Neutrophil (primary cell): ENCODE measurements around the gene PGA4.
"Not testable (repeated sequence)": the region's sequence is repeated elsewhere in the genome, so short reads cannot be mapped to it uniquely, and the experiment has no call there.

ENCODE experiments used
- H3K27ac ChIP-seq: fragments of 200-600 bp; sonication (generic); 2 replicates; pipeline ENCODE4 v1.5.1; 2016; ENCODE audit warnings: mild to moderate bottlenecking, moderate library complexity
- H3K27me3 ChIP-seq: fragments of 200-600 bp; sonication (generic); 2 replicates; pipeline ENCODE4 v1.6.0; 2016; ENCODE audit warnings: mild to moderate bottlenecking
- H3K36me3 ChIP-seq: fragments of 200-600 bp; sonication (generic); 2 replicates; pipeline ENCODE4 v1.5.1; 2017
- H3K4me1 ChIP-seq, 2 experiments: fragments of 200-600 bp in 1 of 2; sonication (generic) in 1 of 2; 1 replicate in 1 of 2; 2 replicates in 1 of 2; pipeline versions ENCODE4 v1.5.1 to v1.6.1; 2013 to 2016; ENCODE audit warnings: low read depth in 1 of 2, low read length in 1 of 2, mild to moderate bottlenecking in 1 of 2, moderate library complexity in 1 of 2; ENCODE audit not compliant: control insufficient read depth in 1 of 2, insufficient read depth in 1 of 2
- H3K4me3 ChIP-seq, 2 experiments: fragments of 200-600 bp in 1 of 2; sonication (generic) in 1 of 2; 1 replicate in 1 of 2; 2 replicates in 1 of 2; pipeline ENCODE4 v1.5.1; 2013 to 2016; ENCODE audit warnings: low read depth in 1 of 2, low read length in 1 of 2, mild to moderate bottlenecking in 1 of 2, moderate library complexity in 1 of 2
- H3K9me3 ChIP-seq: fragments of 200-600 bp; sonication (generic); 2 replicates; pipeline ENCODE4 v1.5.1; 2016
- TF ChIP-seq, protein P1 (sequence below): fragments of 200-600 bp; sonication (generic); IDR thresholded peaks from 2 replicates; pipeline ENCODE4 v1.5.1; 2016; ENCODE audit warnings: antibody characterized with exemption

The PGA4 gene

DNA sequence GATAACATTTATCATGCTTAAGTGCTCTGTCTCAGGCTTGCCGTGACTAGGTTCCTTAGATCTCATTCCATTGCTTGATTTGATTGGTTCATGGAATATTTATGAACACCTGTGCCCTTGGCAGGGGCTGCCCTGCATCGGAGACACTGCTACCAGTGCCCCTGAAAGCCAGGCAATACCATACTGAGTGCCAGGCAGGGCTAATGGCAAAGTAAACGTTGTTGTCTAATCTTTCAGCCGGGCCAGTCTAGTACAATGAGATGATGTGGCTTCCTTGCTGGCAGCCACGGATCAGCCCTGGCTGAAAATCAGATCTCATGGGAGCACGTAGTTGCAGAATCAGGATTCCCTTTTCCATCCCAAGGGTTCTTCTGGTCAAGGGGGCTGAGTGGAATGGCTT is 23.8 kb upstream of the PGA4 start:
- H3K9me3 ChIP-seq, result no peaks in the 10 kb centered on the region
- no peak overlapping the region for H3K27ac ChIP-seq
- TF ChIP-seq, protein P1, sequence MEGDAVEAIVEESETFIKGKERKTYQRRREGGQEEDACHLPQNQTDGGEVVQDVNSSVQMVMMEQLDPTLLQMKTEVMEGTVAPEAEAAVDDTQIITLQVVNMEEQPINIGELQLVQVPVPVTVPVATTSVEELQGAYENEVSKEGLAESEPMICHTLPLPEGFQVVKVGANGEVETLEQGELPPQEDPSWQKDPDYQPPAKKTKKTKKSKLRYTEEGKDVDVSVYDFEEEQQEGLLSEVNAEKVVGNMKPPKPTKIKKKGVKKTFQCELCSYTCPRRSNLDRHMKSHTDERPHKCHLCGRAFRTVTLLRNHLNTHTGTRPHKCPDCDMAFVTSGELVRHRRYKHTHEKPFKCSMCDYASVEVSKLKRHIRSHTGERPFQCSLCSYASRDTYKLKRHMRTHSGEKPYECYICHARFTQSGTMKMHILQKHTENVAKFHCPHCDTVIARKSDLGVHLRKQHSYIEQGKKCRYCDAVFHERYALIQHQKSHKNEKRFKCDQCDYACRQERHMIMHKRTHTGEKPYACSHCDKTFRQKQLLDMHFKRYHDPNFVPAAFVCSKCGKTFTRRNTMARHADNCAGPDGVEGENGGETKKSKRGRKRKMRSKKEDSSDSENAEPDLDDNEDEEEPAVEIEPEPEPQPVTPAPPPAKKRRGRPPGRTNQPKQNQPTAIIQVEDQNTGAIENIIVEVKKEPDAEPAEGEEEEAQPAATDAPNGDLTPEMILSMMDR, result no peak
- H3K4me1 ChIP-seq, result no peaks in the 10 kb centered on the region
- H3K36me3 ChIP-seq, result no peaks in the 10 kb centered on the region
- H3K4me3 ChIP-seq, result no peak overlapping the region
- peaks cover 13% of the 10 kb centered on the region for H3K27me3 ChIP-seq

GRCh38 chr11:61198948-61199523 is 23.1 kb upstream of the PGA4 start:
- no peaks in the 10 kb centered on the region for H3K36me3 ChIP-seq

DNA sequence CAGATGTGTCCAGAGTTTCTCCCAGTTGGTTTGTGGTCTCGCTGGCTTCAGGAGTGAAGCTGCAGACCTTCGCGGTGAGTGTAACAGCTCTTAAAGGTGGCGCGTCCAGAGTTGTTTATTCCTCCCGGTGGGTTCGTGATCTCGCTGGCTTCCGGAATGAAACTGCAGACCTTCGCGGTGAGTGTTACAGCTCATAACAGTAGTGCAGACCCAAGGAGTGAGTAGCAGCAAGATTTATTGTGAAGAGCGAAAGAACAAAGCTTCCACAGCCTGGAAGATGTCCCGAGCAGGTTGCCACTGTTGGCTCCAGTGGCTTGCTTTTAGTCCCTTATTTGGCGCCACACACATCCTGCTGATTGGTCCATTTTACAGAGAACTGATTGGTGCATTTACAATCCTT is 20.7 kb upstream of the PGA4 start:
- H3K9me3 ChIP-seq, result no peaks in the 10 kb centered on the region
- H3K4me1 ChIP-seq, result no peaks in the 10 kb centered on the region
- no peaks in the 10 kb centered on the region for H3K36me3 ChIP-seq
- H3K27ac ChIP-seq, result no peak overlapping the region
- peaks cover 6% of the 10 kb centered on the region for H3K27me3 ChIP-seq
- H3K4me3 ChIP-seq, result no peak overlapping the region
- TF ChIP-seq, protein P1, result no peak

More at GRCh38 chr11:61198948-61199523, 23.1 kb upstream of the PGA4 start:
- H3K4me1 ChIP-seq, result no peaks in the 10 kb centered on the region
- TF ChIP-seq, protein P1, result no peak
- H3K27ac ChIP-seq, result no peak overlapping the region
- peaks cover 8% of the 10 kb centered on the region for H3K27me3 ChIP-seq
- H3K4me3 ChIP-seq, result no peak overlapping the region
- no peaks in the 10 kb centered on the region for H3K9me3 ChIP-seq

GRCh38 chr11:61202950-61203746 is 19.0 kb upstream of the PGA4 start, which contains the start of gene PGA3:
Gene PGA3, plus strand, starts transcription at chr11:61203515. Its CDS starts 50 bp downstream, at chr11:61203565.
- not testable (repeated sequence) for H3K27me3 ChIP-seq, H3K4me3 ChIP-seq, H3K4me1 ChIP-seq, H3K9me3 ChIP-seq, H3K36me3 ChIP-seq, H3K27ac ChIP-seq

- not testable (repeated sequence) for H3K4me3 ChIP-seq, H3K4me1 ChIP-seq, H3K27me3 ChIP-seq, H3K27ac ChIP-seq, H3K36me3 ChIP-seq, H3K9me3 ChIP-seq
Observed at GRCh38 chr11:61203873-61204272, 18.3 kb upstream of the PGA4 start.

DNA sequence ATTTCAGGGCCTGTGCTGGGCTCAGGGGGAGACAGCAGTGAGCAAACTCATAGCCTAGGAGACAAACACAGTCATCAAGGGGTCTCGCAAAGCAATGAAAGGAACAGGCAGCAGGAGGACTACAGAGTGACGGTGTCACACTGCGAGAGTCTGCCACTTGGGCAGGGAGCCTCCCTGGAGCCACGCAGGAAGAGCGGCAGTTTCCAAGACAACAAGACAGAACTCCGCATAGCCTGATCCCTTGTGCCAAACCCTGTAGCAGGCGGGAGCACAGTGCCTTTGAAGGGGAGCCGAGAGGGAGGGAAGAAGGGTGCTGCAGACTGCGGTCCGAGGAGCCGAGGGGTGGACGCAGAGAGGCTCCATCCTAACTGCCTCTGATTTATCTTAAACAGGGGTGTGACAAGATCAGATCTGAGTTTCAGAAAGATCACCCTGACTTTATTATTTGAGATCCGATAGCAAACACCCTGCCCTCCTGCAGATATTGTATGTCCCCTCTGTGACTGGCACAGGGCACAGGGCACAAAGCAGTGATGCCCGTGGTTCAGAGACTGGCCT is 17.6 kb upstream of the PGA4 start:
- H3K36me3 ChIP-seq, H3K27ac ChIP-seq, H3K4me1 ChIP-seq, H3K27me3 ChIP-seq, H3K9me3 ChIP-seq, H3K4me3 ChIP-seq: not testable (repeated sequence)

DNA sequence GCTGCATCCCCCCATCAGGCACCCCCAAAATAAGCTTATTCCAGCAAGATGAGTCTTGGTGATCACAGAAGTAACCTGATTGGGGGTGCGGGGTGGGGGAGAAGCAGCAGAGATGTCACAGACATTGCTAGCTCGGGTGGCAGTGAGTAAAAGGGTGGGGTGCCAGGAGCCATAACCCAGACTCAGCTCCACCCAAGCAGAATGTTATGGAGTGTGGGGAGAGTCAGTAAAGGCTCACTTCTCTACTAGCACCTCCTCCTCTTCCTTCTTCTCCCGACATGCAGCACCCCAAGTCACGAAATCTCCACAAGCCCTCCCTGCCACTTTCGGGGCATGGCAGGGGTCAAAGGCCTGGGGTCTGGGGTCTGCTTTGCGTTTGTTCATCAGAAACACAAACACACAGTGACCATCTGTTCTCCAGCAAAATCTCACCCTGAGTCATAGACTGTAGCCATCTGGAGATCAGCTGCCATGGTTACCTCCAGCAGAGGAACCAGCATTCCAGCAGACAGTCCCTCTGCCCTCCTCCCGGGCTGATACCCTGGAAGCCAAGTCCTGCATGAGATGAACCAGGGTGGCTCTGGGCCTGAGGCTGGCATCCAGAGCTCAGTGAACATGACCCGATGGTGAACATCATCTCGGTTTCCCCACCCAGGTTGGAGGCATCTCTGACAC is 14.4 kb upstream of the PGA4 start:
- not testable (repeated sequence) for H3K27me3 ChIP-seq, H3K27ac ChIP-seq, H3K9me3 ChIP-seq, H3K4me1 ChIP-seq, H3K4me3 ChIP-seq, H3K36me3 ChIP-seq

DNA sequence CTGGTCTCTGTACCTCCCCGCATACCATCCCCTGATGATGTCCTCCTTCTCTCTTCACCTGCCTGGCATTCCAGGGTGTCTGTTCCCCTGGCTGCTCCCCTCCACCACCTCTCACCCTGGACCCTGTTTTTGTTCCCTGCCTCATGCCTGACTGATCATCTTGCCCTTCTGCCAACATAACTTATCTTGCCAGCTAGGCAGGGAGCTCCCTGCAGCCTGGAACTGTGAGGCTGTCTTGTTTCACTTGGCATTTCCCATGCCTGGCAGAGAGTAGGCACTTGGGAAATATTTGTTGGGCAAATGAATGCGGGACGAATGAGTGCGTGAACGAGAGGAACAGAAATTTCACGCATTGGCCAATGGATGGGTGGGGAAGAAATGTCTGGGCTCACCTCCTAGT is 11.5 kb upstream of the PGA4 start:
- not testable (repeated sequence) for H3K9me3 ChIP-seq, H3K27ac ChIP-seq, H3K4me1 ChIP-seq, H3K36me3 ChIP-seq, H3K4me3 ChIP-seq, H3K27me3 ChIP-seq

- not testable (repeated sequence) for H3K9me3 ChIP-seq, H3K36me3 ChIP-seq, H3K27ac ChIP-seq, H3K4me1 ChIP-seq, H3K4me3 ChIP-seq, H3K27me3 ChIP-seq
Observed at GRCh38 chr11:61211327-61211952, 10.7 kb upstream of the PGA4 start.

GRCh38 chr11:61212202-61212601 is 9.9 kb upstream of the PGA4 start:
- H3K27ac ChIP-seq, H3K4me3 ChIP-seq, H3K9me3 ChIP-seq, H3K27me3 ChIP-seq, H3K4me1 ChIP-seq, H3K36me3 ChIP-seq: not testable (repeated sequence)
